ENCODE results near the gene PODXL. TPM values are rescaled to one million over a fixed set of nuclear protein-coding genes. Genes with fewer than 3 reads are reported as not detected.
A peak's percentile ranks its signal among the peaks of the same experiment; 100 is the strongest.

Gene PODXL
- total RNA-seq, 1 experiment from 2014 or later: 44.2 TPM

GRCh38 chr7:131604841-131605279, 48.4 kb upstream of the PODXL start:
- ATAC-seq (peak; percentile 79), DNase-seq (peak; percentile 79)
- H3F3A ChIP-seq (ENCODE audit: low read length, unreplicated experiment): no peaks in the 10 kb centered on the region
- no peaks in the 10 kb centered on the region for H3K9me2 ChIP-seq (replicated peaks; ENCODE audit: low read length)
- TF ChIP-seq EZH2phosphoT487 (IDR thresholded peaks at IDR 0.05; ENCODE audit: borderline replicate concordance, low read length): no peak
- no peak for TF ChIP-seq EZH2 (IDR thresholded peaks at IDR 0.05; ENCODE audit: low read length, unreplicated experiment)
- TF ChIP-seq CTCF (conservative IDR thresholded peaks at IDR 0.05; ENCODE audit: low read depth, low read length): no peak
- BruUV-seq (replicated peaks): no TSS peak
- H3K79me2 ChIP-seq (ENCODE audit: low read length): no peaks in the 10 kb centered on the region
- H4K20me1 ChIP-seq (ENCODE audit: low read length): no peaks in the 10 kb centered on the region
- H2AFZ ChIP-seq (ENCODE audit: low read length): no peak overlapping the region
- no peak overlapping the region for H3K9ac ChIP-seq (ENCODE audit: low read length)
- POLR2A ChIA-PET (ENCODE audit: unreplicated experiment): no interaction called here
- H3K4me2 ChIP-seq (ENCODE audit: low read length): peak overlapping the region; percentile 31; the same call in 1 of the 2 replicates
- no peak overlapping the region for H3K4me3 ChIP-seq (ENCODE audit: low read length)
- CTCF ChIA-PET: no interaction called here
- no peaks in the 10 kb centered on the region for H3K27me3 ChIP-seq (ENCODE audit: low read length)
- peaks cover 26% of the 10 kb centered on the region for H3K4me1 ChIP-seq (ENCODE audit: insufficient read depth, low read length)
- intact Hi-C loops (cut with micrococcal nuclease): no loop called here
- no peaks in the 10 kb centered on the region for H3K36me3 ChIP-seq (ENCODE audit: low read depth, low read length)
- 0 out of 2 replicates have a peak overlapping the region, but pooled peaks have one; percentile 3 for H3K27ac ChIP-seq (ENCODE audit: low read length)
- no peaks in the 10 kb centered on the region for H3K9me3 ChIP-seq (ENCODE audit: low read length)

- Histone ChIP-seq H3K9ac (ENCODE audit: low read length) (no peak overlapping the region), H3K79me2 (ENCODE audit: low read length) (no peaks in the 10 kb centered on the region), H3K27ac (ENCODE audit: low read length) (no peak overlapping the region), H3K36me3 (ENCODE audit: low read depth, low read length) (no peaks in the 10 kb centered on the region), H2AFZ (ENCODE audit: low read length) (no peak overlapping the region), H3K4me2 (ENCODE audit: low read length) (no peak overlapping the region), H3K4me1 (ENCODE audit: insufficient read depth, low read length) (peaks cover 26% of the 10 kb centered on the region), H3K27me3 (ENCODE audit: low read length) (no peaks in the 10 kb centered on the region), H4K20me1 (ENCODE audit: low read length) (no peaks in the 10 kb centered on the region), H3K9me2 (replicated peaks; ENCODE audit: low read length) (no peaks in the 10 kb centered on the region), H3F3A (ENCODE audit: low read length, unreplicated experiment) (no peaks in the 10 kb centered on the region), H3K4me3 (ENCODE audit: low read length) (no peak overlapping the region), H3K9me3 (ENCODE audit: low read length) (no peaks in the 10 kb centered on the region)
- ATAC-seq: 0 out of 2 replicates have a peak, but pooled peaks have one; percentile 10
- no peak for DNase-seq
- intact Hi-C loops (cut with micrococcal nuclease): no loop called here
- CTCF ChIA-PET: no interaction called here
- no peak for TF ChIP-seq EZH2 (IDR thresholded peaks at IDR 0.05; ENCODE audit: low read length, unreplicated experiment)
- no peak for TF ChIP-seq CTCF (conservative IDR thresholded peaks at IDR 0.05; ENCODE audit: low read depth, low read length)
- TF ChIP-seq EZH2phosphoT487 (IDR thresholded peaks at IDR 0.05; ENCODE audit: borderline replicate concordance, low read length): no peak
- no TSS peak for BruUV-seq (replicated peaks)
- POLR2A ChIA-PET (ENCODE audit: unreplicated experiment): no interaction called here
Measured at GRCh38 chr7:131603932-131604331, 47.5 kb upstream of the PODXL start.

- Histone ChIP-seq H2AFZ (ENCODE audit: low read length) (no peak overlapping the region), H3K79me2 (ENCODE audit: low read length) (no peaks in the 10 kb centered on the region), H3K9me2 (replicated peaks; ENCODE audit: low read length) (no peaks in the 10 kb centered on the region), H3K9me3 (ENCODE audit: low read length) (no peaks in the 10 kb centered on the region), H3K4me2 (ENCODE audit: low read length) (no peak overlapping the region), H3K9ac (ENCODE audit: low read length) (no peak overlapping the region), H3K4me3 (ENCODE audit: low read length) (no peak overlapping the region), H3F3A (ENCODE audit: low read length, unreplicated experiment) (no peaks in the 10 kb centered on the region), H3K36me3 (ENCODE audit: low read depth, low read length) (no peaks in the 10 kb centered on the region), H3K27ac (ENCODE audit: low read length) (no peak overlapping the region), H3K4me1 (ENCODE audit: insufficient read depth, low read length) (peaks cover 26% of the 10 kb centered on the region), H4K20me1 (ENCODE audit: low read length) (no peaks in the 10 kb centered on the region), H3K27me3 (ENCODE audit: low read length) (no peaks in the 10 kb centered on the region)
- CTCF ChIA-PET: no interaction called here
- no peak for DNase-seq
- TF ChIP-seq EZH2phosphoT487 (IDR thresholded peaks at IDR 0.05; ENCODE audit: borderline replicate concordance, low read length): no peak
- POLR2A ChIA-PET (ENCODE audit: unreplicated experiment): no interaction called here
- no peak for ATAC-seq
- BruUV-seq (replicated peaks): no TSS peak
- intact Hi-C loops (cut with micrococcal nuclease): no loop called here
Measured at GRCh38 chr7:131602994-131603372, 46.6 kb upstream of the PODXL start.
